ENCODE measurements around the gene ELOVL2. TPM values are rescaled to one million over a fixed set of nuclear protein-coding genes. Genes with fewer than 3 reads are reported as not detected.
"Not testable (repeated sequence)": the region's sequence is repeated elsewhere in the genome, so short reads cannot be mapped to it uniquely, and the experiment has no call there.

The ELOVL2 gene
- total RNA-seq, 1 donor from 2014 or later, result not detected

GRCh38 chr6:11025130-11025529 is 19.0 kb downstream of the ELOVL2 start:
- intact Hi-C loops (cut with micrococcal nuclease), result no loop called here

DNA sequence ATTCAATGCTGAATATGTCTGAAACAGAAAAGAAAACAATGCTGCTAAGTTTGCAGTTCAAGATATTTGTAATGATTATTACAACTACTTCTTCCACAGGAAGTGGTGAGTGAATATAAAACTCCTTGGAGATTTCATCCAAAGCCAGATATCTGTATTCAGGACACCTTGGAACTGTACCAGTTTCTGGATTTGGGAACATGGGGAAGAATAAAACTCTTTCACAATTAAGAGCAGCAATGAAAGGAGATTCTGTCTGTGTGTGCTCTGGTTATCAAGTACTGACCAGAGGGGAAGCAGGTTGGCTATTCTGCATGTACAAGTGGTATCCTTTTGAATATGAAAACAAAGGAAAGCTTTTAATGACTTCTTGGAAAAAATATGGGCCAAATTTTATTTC is 21.1 kb downstream of the ELOVL2 start:
- intact Hi-C loops (cut with micrococcal nuclease), result no loop called here

GRCh38 chr6:11021714-11022113 is 22.4 kb downstream of the ELOVL2 start:
- intact Hi-C loops (cut with micrococcal nuclease), result no loop called here

GRCh38 chr6:11021003-11021402 is 23.1 kb downstream of the ELOVL2 start:
- intact Hi-C loops (cut with micrococcal nuclease), result no loop called here

DNA sequence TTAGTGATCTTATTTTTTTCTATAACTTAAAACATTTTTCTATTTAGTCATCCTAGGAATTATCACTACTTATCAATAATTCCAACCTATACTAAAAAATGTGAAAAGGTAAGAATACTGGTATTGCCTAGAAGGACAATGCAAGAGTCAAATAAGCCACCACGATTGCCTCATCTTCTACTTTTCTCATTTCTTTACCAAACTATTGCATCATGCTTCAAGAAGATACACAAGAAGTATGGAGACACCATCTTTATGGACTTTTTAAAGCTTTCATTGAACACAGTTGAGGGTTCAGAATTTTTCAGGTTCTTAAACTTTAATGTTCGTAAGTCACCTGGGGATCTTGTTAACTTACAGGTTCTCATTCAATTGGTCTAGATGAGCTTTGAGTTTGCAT is 25.9 kb downstream of the ELOVL2 start:
- intact Hi-C loops (cut with micrococcal nuclease), result no loop called here

DNA sequence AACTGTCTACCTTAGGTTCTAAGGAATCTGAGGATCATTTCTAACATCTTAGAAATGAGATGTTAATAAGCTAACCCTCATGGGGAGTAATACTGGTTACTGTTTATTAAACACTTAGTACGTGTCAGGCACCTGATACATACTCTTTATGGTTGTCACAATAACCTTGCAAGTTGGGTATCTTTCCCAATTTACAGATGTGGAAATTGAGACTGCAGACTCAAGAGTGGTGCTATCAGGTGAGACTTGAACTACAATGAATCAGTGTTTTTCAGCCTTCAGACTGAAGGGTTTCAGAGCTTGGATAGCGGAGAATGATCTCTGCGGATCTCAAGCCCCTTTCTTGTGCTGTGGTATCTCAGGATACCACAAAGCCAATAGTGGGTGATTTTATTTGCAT is 27.0 kb downstream of the ELOVL2 start:
- intact Hi-C loops (cut with micrococcal nuclease), result no loop called here

DNA sequence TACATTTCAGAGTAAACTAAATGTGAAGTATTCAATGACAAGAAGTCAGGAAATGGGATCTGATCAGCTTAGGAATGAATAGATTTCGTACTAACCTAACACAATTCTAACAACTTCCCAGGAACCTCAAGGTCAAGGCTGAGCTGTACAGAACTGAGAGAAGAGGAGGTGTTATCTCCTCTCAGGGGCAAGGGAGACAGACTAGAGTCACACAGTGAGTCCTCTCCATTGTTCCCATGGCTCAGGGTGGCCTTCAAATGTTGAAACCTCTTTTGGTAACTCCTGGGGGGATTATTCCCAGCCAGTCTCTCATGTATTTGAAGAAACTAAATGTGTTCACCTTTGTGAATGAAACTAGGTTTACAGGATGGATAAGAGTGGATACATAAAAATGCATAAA is 27.7 kb downstream of the ELOVL2 start:
- intact Hi-C loops (cut with micrococcal nuclease), result no loop called here

GRCh38 chr6:11015102-11015501 is 29.0 kb downstream of the ELOVL2 start:
- intact Hi-C loops (cut with micrococcal nuclease), result no loop called here

GRCh38 chr6:11013721-11014070 is 30.4 kb downstream of the ELOVL2 start:
- intact Hi-C loops (cut with micrococcal nuclease), result no loop called here

DNA sequence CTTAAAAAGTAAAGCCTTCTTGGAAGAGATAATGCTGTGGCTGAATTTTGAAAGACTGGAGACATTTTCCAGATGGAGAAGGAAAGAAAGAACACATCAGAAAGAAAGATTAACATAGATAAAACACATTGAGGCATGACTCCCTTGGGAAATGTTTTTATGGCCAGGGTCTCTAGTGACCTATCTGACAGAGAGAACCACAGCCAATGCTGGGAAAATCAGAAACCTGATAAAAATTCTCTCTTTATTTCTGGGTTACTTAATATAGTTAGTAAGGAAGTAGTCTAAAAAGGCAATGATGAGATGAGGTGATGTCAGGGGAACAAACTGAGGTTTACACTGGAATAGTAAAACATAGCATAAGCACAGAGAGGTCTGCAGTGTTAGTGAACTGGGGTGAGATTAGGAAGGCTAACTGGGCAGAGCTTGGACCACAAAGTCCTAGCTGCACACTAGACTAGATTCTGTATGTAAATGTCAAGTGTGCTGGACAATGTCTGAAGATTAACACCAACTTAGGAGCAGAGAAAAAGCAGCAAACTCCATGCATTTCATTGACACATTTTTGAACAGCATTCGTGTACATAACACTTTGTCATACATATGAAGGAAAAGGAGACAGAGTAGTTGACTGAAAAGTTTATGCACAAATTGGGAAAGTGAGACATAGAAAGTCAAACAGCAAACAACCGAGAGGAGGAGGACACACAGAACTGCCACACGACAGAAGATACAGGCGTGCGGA is 31.0 kb downstream of the ELOVL2 start:
- intact Hi-C loops (cut with micrococcal nuclease), result no loop called here

- intact Hi-C loops (cut with micrococcal nuclease), result no loop called here
These were observed 31.8 kb downstream of the ELOVL2 start for GRCh38 chr6:11012295-11012754.

GRCh38 chr6:11011787-11012234 is 32.3 kb downstream of the ELOVL2 start:
- intact Hi-C loops (cut with micrococcal nuclease), result no loop called here

- intact Hi-C loops (cut with micrococcal nuclease), result no loop called here
These were observed 34.8 kb downstream of the ELOVL2 start for GRCh38 chr6:11009353-11009752.

DNA sequence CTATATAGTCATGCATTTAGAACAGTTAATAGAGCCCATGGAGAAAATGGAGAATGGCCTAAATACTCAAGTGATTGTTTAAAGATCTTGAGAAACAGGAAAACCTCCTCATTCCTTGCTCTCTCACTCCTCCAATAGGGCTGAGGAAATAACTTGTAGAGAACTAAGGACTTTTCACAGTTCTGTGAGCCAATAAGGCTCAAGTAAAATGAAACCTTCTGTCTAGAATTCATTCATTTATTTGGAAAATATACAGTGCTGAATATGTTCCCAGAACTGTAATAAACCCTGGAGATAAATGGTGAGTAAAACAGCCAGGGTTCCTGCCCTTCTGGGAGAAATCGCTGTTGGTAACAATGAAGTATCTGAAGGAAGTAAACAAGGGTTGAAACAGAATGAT is 35.3 kb downstream of the ELOVL2 start:
- intact Hi-C loops (cut with micrococcal nuclease), result no loop called here

DNA sequence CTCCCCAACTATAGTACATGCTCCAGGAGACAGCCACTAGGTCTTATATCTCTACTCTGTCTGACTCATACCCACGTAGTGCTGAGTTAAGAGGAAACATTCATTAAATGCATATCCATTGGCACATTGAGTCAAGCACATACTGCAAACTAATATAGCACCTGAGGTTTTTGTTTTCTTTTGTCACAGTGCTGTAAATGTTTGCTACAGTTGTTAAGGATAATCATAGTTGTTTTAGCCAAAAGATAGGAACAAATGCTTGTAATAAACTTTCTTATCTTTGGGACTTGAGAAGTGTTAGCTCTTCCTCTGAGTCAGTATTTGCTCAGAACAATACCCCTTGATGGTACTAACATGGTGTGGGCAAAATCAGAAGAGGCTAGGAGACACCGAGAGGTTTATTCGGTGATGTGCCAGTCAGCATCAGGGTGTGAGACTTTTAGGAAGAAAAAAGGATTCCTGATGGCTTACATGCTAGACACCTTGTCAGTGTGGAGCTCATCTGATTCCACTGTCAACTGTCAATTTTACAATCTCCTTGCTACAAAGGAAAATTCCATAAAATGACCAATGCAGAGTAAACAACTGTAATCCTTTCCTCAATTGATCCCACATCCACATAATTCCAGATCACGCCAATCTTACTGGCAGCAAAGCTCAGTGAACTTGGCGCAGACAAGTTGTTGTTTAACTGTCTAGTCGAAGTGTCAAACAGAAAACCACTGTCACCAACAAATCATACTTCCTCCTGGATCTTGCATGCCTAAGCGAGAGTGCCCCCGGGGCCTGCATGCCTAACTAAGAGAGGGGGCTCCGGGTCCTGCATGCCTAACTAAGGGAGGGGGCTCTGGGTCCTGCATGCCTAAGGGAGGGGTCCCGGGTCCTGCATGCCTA is 36.1 kb downstream of the ELOVL2 start:
- intact Hi-C loops (cut with micrococcal nuclease), result no loop called here

GRCh38 chr6:11006061-11006460 is 38.0 kb downstream of the ELOVL2 start:
- intact Hi-C loops (cut with micrococcal nuclease), result no loop called here

GRCh38 chr6:11003297-11003696 is 40.8 kb downstream of the ELOVL2 start:
- intact Hi-C loops (cut with micrococcal nuclease), result not testable (repeated sequence)

DNA sequence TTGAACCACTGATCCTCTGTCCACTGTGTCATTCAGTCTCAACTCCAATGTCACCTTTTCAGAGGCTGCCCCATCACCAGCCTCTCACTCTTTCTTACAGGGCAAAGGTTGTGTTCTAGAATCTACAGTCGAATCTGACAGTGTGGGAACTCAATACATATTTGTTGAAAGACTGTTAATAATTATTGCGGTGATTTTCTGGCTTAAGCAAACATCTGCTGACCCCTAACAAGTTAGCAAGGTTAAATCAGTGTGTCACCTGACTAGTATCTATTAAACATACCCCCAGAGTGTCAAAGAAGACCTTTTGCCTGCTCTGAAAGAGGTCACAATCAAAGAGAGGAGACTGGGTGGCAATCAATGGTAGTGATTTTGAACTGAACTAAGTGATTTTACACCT is 41.9 kb downstream of the ELOVL2 start:
- intact Hi-C loops (cut with micrococcal nuclease), result no loop called here

- intact Hi-C loops (cut with micrococcal nuclease), result no loop called here
These were observed 44.1 kb downstream of the ELOVL2 start for GRCh38 chr6:10999994-11000393.

DNA sequence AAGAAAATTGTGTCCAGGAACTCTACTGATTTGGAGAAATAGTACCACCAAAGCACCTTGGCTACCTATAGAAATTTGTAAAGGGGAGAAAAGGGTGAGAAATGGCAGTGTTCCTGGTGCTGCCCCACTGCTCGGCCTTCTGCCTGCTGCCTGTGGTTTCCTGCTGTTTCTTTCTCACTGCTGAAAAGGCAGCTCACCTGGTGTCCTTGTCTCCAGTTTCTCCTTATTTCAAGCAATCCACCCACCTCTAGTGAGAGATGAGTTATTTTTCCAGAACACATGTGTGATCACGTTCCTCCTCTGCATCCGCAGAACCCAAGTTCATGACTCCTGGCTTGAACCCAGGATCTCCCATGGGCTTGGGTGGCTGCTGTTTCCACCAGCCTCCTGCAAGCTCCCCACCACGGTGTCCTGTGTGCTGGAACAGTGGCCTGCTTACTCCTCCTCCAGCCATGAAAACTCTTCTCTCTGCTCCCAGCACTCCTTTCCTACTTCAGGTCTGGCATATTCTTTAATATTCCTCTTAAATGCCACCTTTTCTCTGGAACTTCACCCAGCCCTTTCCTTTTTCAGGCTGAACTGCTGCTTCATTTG is 48.9 kb downstream of the ELOVL2 start:
- intact Hi-C loops (cut with micrococcal nuclease), result no loop called here

DNA sequence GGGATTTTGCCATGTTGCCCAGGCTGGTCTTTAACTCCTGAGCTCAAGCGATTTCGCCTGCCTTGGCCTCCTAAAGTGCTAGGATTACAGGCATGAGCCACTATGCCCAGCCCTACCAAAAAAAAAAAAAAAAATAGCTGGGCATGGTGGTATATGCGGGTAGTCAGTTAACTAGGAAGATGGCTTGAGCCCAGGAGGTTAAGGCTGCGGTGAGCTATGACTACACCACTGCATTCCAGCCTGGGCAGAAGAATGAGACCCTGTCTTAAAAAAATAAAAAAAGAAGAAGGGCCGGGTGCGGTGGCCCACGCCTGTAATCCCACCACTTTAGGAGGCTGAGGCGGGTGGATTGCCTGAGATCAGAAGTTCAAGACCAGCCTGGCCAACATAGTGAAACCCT is 50.2 kb downstream of the ELOVL2 start:
- intact Hi-C loops (cut with micrococcal nuclease), result no loop called here

DNA sequence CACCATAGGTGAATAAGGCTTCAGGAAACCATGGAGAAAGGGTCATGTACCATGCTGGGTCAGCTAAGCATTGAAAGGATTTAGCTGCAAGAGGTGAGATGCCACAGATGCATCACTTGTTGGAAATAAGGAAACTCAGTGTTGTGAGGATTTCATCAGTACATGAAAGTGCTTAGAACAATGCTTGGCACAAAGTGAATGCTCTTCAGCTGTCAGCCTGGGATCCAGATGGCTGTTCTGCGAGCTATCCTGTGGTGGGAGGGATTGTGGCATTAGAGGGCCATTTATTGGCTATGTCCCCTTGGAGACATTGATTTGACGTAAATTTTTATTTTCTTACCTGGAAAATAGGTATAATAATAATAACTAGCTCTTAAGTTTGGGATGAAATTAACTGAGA is 53.0 kb downstream of the ELOVL2 start:
- intact Hi-C loops (cut with micrococcal nuclease), result no loop called here

Data from T-helper 1 cell treated with Interleukin-12 subunit alpha and Interleukin-12 subunit beta and Interleukin-4 antibody, amounts not matched to agents 30 ng/mL and 1 ng/mL, for 36 hours (primary cell).